Measurements from ENCODE around the gene NAAA.

Gene NAAA

DNA sequence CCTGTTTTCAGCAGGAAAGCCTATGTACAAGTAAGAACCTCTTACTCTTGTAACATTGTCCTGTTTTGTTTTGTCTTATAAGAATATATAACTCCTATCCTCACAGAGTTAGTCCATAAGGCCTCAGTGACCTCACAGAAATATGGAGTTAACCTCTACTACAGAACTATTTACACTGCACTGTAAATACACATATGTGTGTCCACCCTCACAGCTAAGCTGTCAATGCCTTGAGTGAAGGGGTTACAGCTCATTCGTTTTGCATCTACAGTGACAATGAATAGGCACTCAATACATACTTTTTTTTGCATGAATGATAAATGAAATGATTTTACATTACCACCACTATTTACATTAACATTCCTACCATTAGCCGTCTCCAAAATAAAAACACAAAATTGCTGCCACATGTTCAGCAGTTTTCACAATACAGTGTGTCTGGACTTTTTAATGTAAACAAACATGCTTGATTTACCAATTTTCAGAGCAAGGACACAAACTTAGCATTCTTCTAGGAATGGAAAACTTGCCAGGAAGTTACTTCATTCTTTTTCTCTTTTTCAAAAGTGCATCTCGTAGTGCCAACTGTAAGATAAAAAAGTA lies 9.5 kb upstream of the NAAA start:
- no peak for TF ChIP-seq SIN3A (IDR thresholded peaks at IDR 0.05; ENCODE audit: borderline replicate concordance, insufficient read depth, low read length)
- no peak for TF ChIP-seq POLR2AphosphoS5 (IDR thresholded peaks at IDR 0.05; ENCODE audit: low read depth, low read length)
- TF ChIP-seq, protein P1, sequence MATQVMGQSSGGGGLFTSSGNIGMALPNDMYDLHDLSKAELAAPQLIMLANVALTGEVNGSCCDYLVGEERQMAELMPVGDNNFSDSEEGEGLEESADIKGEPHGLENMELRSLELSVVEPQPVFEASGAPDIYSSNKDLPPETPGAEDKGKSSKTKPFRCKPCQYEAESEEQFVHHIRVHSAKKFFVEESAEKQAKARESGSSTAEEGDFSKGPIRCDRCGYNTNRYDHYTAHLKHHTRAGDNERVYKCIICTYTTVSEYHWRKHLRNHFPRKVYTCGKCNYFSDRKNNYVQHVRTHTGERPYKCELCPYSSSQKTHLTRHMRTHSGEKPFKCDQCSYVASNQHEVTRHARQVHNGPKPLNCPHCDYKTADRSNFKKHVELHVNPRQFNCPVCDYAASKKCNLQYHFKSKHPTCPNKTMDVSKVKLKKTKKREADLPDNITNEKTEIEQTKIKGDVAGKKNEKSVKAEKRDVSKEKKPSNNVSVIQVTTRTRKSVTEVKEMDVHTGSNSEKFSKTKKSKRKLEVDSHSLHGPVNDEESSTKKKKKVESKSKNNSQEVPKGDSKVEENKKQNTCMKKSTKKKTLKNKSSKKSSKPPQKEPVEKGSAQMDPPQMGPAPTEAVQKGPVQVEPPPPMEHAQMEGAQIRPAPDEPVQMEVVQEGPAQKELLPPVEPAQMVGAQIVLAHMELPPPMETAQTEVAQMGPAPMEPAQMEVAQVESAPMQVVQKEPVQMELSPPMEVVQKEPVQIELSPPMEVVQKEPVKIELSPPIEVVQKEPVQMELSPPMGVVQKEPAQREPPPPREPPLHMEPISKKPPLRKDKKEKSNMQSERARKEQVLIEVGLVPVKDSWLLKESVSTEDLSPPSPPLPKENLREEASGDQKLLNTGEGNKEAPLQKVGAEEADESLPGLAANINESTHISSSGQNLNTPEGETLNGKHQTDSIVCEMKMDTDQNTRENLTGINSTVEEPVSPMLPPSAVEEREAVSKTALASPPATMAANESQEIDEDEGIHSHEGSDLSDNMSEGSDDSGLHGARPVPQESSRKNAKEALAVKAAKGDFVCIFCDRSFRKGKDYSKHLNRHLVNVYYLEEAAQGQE (IDR thresholded peaks at IDR 0.05; ENCODE audit: insufficient read depth in 1 of 2, low read depth in 2 of 2, low read length in 2 of 2), result no peak
- no peak for TF ChIP-seq FOXP2 (optimal IDR thresholded peaks at IDR 0.05; ENCODE audit: borderline replicate concordance, extremely low read depth, extremely low read length, insufficient read depth)
- no peak for TF ChIP-seq TAF1 (IDR thresholded peaks at IDR 0.05; ENCODE audit: borderline replicate concordance, insufficient read depth, low read length)

- TF ChIP-seq TAF1 (IDR thresholded peaks at IDR 0.05; ENCODE audit: borderline replicate concordance, insufficient read depth, low read length) (no peak), FOXP2 (optimal IDR thresholded peaks at IDR 0.05; ENCODE audit: borderline replicate concordance, extremely low read depth, extremely low read length, insufficient read depth) (no peak), POLR2AphosphoS5 (IDR thresholded peaks at IDR 0.05; ENCODE audit: low read depth, low read length) (no peak), SIN3A (IDR thresholded peaks at IDR 0.05; ENCODE audit: borderline replicate concordance, insufficient read depth, low read length) (no peak)
- TF ChIP-seq, protein P1 (IDR thresholded peaks at IDR 0.05; ENCODE audit: insufficient read depth in 1 of 2, low read depth in 2 of 2, low read length in 2 of 2), result no peak
Measured at GRCh38 chr4:75948822-75949444, 8.1 kb upstream of the NAAA start.

DNA sequence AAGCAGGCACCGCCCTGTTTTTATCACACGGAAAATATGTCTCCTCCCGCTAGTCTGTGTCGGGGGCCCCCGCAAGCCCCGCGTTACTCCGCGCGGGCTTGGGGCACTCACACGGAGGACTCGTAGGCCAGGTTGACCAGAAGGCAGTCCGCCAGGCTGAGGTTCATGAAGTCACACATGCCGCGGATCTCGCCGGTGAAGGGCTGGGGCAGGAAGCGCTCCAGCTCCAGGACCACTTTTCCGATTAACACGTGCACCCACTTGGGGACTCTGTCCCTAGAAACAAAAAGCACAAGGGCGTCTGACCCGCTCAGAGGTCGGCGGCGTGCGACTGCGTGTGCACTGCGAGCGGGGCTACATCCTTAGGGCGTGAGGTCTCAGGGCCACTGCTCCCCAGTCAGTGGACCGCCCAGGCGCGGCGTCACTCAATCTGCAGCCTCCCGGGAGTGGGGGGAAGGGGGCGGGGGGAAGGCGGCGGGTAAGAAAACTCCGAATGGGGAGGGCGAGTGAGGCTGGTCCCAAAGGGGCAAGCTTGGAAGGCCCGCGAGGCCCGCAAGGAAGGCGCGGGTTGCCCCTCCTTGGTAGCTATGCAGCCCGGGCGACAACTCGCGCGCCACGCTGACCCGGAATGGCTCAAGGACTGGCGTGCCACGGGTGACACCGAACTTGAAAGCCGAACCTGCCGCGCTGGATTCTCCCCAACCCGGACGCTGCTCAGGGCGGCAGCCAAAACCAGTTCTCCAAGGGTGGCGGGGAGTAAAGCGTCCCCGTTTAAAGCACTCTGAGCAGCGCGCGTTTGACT lies 722 bp downstream of the NAAA start:
- TF ChIP-seq SIN3A (IDR thresholded peaks at IDR 0.05; ENCODE audit: borderline replicate concordance, insufficient read depth, low read length) (no peak), TAF1 (IDR thresholded peaks at IDR 0.05; ENCODE audit: borderline replicate concordance, insufficient read depth, low read length) (peak; percentile 18; the same call in 1 of the 2 replicates), FOXP2 (optimal IDR thresholded peaks at IDR 0.05; ENCODE audit: borderline replicate concordance, extremely low read depth, extremely low read length, insufficient read depth) (no peak), POLR2AphosphoS5 (IDR thresholded peaks at IDR 0.05; ENCODE audit: low read depth, low read length) (peak; percentile 60; the same call in 1 of the 2 replicates)
- TF ChIP-seq, protein P1 (IDR thresholded peaks at IDR 0.05; ENCODE audit: insufficient read depth in 1 of 2, low read depth in 2 of 2, low read length in 2 of 2), result no peak

- TF ChIP-seq FOXP2 (optimal IDR thresholded peaks at IDR 0.05; ENCODE audit: borderline replicate concordance, extremely low read depth, extremely low read length, insufficient read depth), result no peak
- TF ChIP-seq TAF1 (IDR thresholded peaks at IDR 0.05; ENCODE audit: borderline replicate concordance, insufficient read depth, low read length), result no peak
- TF ChIP-seq POLR2AphosphoS5 (IDR thresholded peaks at IDR 0.05; ENCODE audit: low read depth, low read length), result no peak
- no peak for TF ChIP-seq SIN3A (IDR thresholded peaks at IDR 0.05; ENCODE audit: borderline replicate concordance, insufficient read depth, low read length)
- TF ChIP-seq, protein P1 (IDR thresholded peaks at IDR 0.05; ENCODE audit: insufficient read depth in 1 of 2, low read depth in 2 of 2, low read length in 2 of 2), result no peak
Measured at GRCh38 chr4:75935628-75936027, 5.2 kb downstream of the NAAA start.
